ENCODE measurements around the gene AUTS2.

Gene AUTS2

GRCh38 chr7:70668606-70669358, 1070.5 kb downstream of the AUTS2 start:
- no peak for DNase-seq (ENCODE audit: low read depth in 1 of 2, low spot score in 1 of 2)
- Histone ChIP-seq H3K27ac (replicated peaks) (no peak overlapping the region), H3K27me3 (ENCODE audit: insufficient read depth, poor library complexity, severe bottlenecking) (no peaks in the 10 kb centered on the region), H3K4me3 (replicated peaks; ENCODE audit: insufficient read depth, low read length) (no peak overlapping the region)
- no peak for TF ChIP-seq GABPA (IDR thresholded peaks at IDR 0.05; ENCODE audit: low read depth)
- no peak for TF ChIP-seq CTCF (IDR thresholded peaks at IDR 0.05; ENCODE audit: insufficient read depth, low read length)
- no peak for TF ChIP-seq REST (IDR thresholded peaks at IDR 0.05; ENCODE audit: insufficient replicate concordance, low read depth)
- no peak for TF ChIP-seq SPI1 (IDR thresholded peaks at IDR 0.05; ENCODE audit: borderline replicate concordance, low read depth)
- TF ChIP-seq POLR2AphosphoS5 (IDR thresholded peaks at IDR 0.05; ENCODE audit: low read depth), result no peak

GRCh38 chr7:70669854-70670253, 1071.6 kb downstream of the AUTS2 start:
- Histone ChIP-seq H3K27ac (replicated peaks) (no peak overlapping the region), H3K4me3 (replicated peaks; ENCODE audit: insufficient read depth, low read length) (no peak overlapping the region), H3K27me3 (ENCODE audit: insufficient read depth, poor library complexity, severe bottlenecking) (no peaks in the 10 kb centered on the region)
- no peak for DNase-seq (ENCODE audit: low read depth in 1 of 2, low spot score in 1 of 2)
- TF ChIP-seq POLR2AphosphoS5 (IDR thresholded peaks at IDR 0.05; ENCODE audit: low read depth) (no peak), GABPA (IDR thresholded peaks at IDR 0.05; ENCODE audit: low read depth) (no peak), REST (IDR thresholded peaks at IDR 0.05; ENCODE audit: insufficient replicate concordance, low read depth) (no peak), CTCF (IDR thresholded peaks at IDR 0.05; ENCODE audit: insufficient read depth, low read length) (no peak), SPI1 (IDR thresholded peaks at IDR 0.05; ENCODE audit: borderline replicate concordance, low read depth) (no peak)

GRCh38 chr7:70670288-70670687, 1072.0 kb downstream of the AUTS2 start:
- DNase-seq (ENCODE audit: low read depth in 1 of 2, low spot score in 1 of 2), result no peak
- TF ChIP-seq GABPA (IDR thresholded peaks at IDR 0.05; ENCODE audit: low read depth) (no peak), POLR2AphosphoS5 (IDR thresholded peaks at IDR 0.05; ENCODE audit: low read depth) (no peak), CTCF (IDR thresholded peaks at IDR 0.05; ENCODE audit: insufficient read depth, low read length) (no peak), REST (IDR thresholded peaks at IDR 0.05; ENCODE audit: insufficient replicate concordance, low read depth) (no peak), SPI1 (IDR thresholded peaks at IDR 0.05; ENCODE audit: borderline replicate concordance, low read depth) (no peak)
- no peak overlapping the region for H3K4me3 ChIP-seq (replicated peaks; ENCODE audit: insufficient read depth, low read length)
- no peaks in the 10 kb centered on the region for H3K27me3 ChIP-seq (ENCODE audit: insufficient read depth, poor library complexity, severe bottlenecking)
- no peak overlapping the region for H3K27ac ChIP-seq (replicated peaks)

All from HL-60 (cell line).